Measurements from ENCODE around the gene TOP1. TPM values are rescaled to one million over a fixed set of nuclear protein-coding genes. Genes with fewer than 3 reads are reported as not detected.

Gene TOP1
- polyA plus RNA-seq, 3 donors: 6.9 to 11.5 (median 11.5) TPM

- peaks cover 53 to 72% of the 10 kb centered on the region in 2 donors for H3K4me1 ChIP-seq (ENCODE audit: control insufficient read depth in 1 of 2, insufficient read depth in 2 of 2, low read length in 2 of 2)
- peak overlapping the region in 1 of 3 experiments; percentile 77 for H3K4me3 ChIP-seq (replicated peaks in 1 of 3; ENCODE audit: low read depth in 2 of 3, low read length in 3 of 3)
Observed at GRCh38 chr20:41049451-41049850, 20.8 kb downstream of the TOP1 start.

GRCh38 chr20:41050361-41051008 is 21.9 kb downstream of the TOP1 start:
- Mint-ChIP-seq H3K9me3 (peaks cover 0 to 7% (median 4%) of the 10 kb centered on the region in 7 donors), H3K4me3 (no peak overlapping the region), H3K27me3 (ENCODE audit: low read depth in 3 of 3) (no peaks in the 10 kb centered on the region), H3K36me3 (peaks cover 10 to 15% of the 10 kb centered on the region in 2 donors), H3K27ac (peak overlapping the region; percentile 46 to 90 (median 70)), H3K4me1 (peaks cover 83% of the 10 kb centered on the region)
- Histone ChIP-seq H3K9ac (ENCODE audit: insufficient read depth, low read length, poor library complexity, severe bottlenecking) (no peak overlapping the region), H3K27ac (ENCODE audit: low read depth in 1 of 2, low read length in 2 of 2) (peak overlapping the region in 1 of 2 donors; percentile 65), H3K27me3 (ENCODE audit: control insufficient read depth in 2 of 2, insufficient read depth in 2 of 2, low read length in 2 of 2) (no peaks in the 10 kb centered on the region), H2AFZ (ENCODE audit: insufficient read depth, low read depth, low read length, poor library complexity, severe bottlenecking) (no peak overlapping the region), H4K20me1 (ENCODE audit: insufficient read depth, low read length) (peaks cover 100% of the 10 kb centered on the region), H3K4me1 (ENCODE audit: control insufficient read depth in 1 of 2, insufficient read depth in 2 of 2, low read length in 2 of 2) (peaks cover 53 to 76% of the 10 kb centered on the region in 2 donors), H3K4me2 (replicated peaks; ENCODE audit: extremely low read depth, low read length, poor library complexity, severe bottlenecking) (peak overlapping the region; percentile 23), H3K36me3 (replicated peaks in 1 of 2; ENCODE audit: control insufficient read depth in 1 of 2, insufficient read depth in 2 of 2, low read length in 2 of 2) (no peaks in the 10 kb centered on the region), H3K4me3 (replicated peaks in 1 of 3; ENCODE audit: low read depth in 2 of 3, low read length in 3 of 3) (peak overlapping the region in 1 of 3 experiments; percentile 18), H3K9me3 (replicated peaks in 1 of 2; ENCODE audit: control insufficient read depth in 1 of 2, insufficient read depth in 1 of 2, low read length in 2 of 2) (peaks cover 0 to 3% of the 10 kb centered on the region in 2 donors), H3K79me2 (ENCODE audit: insufficient read depth, low read length) (peaks cover 99% of the 10 kb centered on the region)
- DNase-seq: peak in 2 of 3 donors; percentile 21 to 28
- no peak for TF ChIP-seq CTCF (IDR thresholded peaks at IDR 0.05)
- WGBS (ENCODE audit: insufficient coverage): no CpG with 5 or more reads among the region's 1 CpG
- intact Hi-C loops (cut with micrococcal nuclease): loop anchor here (1.0 to 10.0 kb wide), 3 partner anchors 8 to 56 kb away; no protein-coding TSS in a partner anchor

More at GRCh38 chr20:41049451-41049850, 20.8 kb downstream of the TOP1 start:
- H3K9ac ChIP-seq (ENCODE audit: insufficient read depth, low read length, poor library complexity, severe bottlenecking): no peak overlapping the region
- peak overlapping the region; percentile 85 for H3K4me2 ChIP-seq (replicated peaks; ENCODE audit: extremely low read depth, low read length, poor library complexity, severe bottlenecking)
- peak in 1 of 3 donors; percentile 8 for DNase-seq
- H3K36me3 ChIP-seq (replicated peaks in 1 of 2; ENCODE audit: control insufficient read depth in 1 of 2, insufficient read depth in 2 of 2, low read length in 2 of 2): no peaks in the 10 kb centered on the region
- H3K9me3 Mint-ChIP-seq: peaks cover 0 to 7% (median 4%) of the 10 kb centered on the region in 7 donors
- H3K4me1 Mint-ChIP-seq: peaks cover 80% of the 10 kb centered on the region
- TF ChIP-seq CTCF (IDR thresholded peaks at IDR 0.05): no peak
- peak overlapping the region in 4 of 7 donors; percentile 69 to 90 (median 76) for H3K27ac Mint-ChIP-seq
- WGBS (ENCODE audit: insufficient coverage): no CpG with 5 or more reads among the region's 3 CpGs
- peaks cover 99% of the 10 kb centered on the region for H3K79me2 ChIP-seq (ENCODE audit: insufficient read depth, low read length)
- no peak overlapping the region for H2AFZ ChIP-seq (ENCODE audit: insufficient read depth, low read depth, low read length, poor library complexity, severe bottlenecking)
- intact Hi-C loops (cut with micrococcal nuclease): loop anchor here in 1 of 2 donors (5.0 kb wide), 1 partner anchor 57 kb away; no protein-coding TSS in a partner anchor
- H3K9me3 ChIP-seq (replicated peaks in 1 of 2; ENCODE audit: control insufficient read depth in 1 of 2, insufficient read depth in 1 of 2, low read length in 2 of 2): peaks cover 0 to 2% of the 10 kb centered on the region in 2 donors
- peak overlapping the region in 1 of 2 donors; percentile 1 for H3K4me3 Mint-ChIP-seq
- H3K27ac ChIP-seq (ENCODE audit: low read depth in 1 of 2, low read length in 2 of 2): peak overlapping the region in 1 of 2 donors; percentile 69
- H3K27me3 ChIP-seq (ENCODE audit: control insufficient read depth in 2 of 2, insufficient read depth in 2 of 2, low read length in 2 of 2): no peaks in the 10 kb centered on the region
- no peaks in the 10 kb centered on the region for H3K27me3 Mint-ChIP-seq (ENCODE audit: low read depth in 3 of 3)
- peaks cover 10 to 12% of the 10 kb centered on the region in 2 donors for H3K36me3 Mint-ChIP-seq
- H4K20me1 ChIP-seq (ENCODE audit: insufficient read depth, low read length): peaks cover 99% of the 10 kb centered on the region

Measured in CD14-positive monocyte (primary cell).